Esophagus muscularis mucosa (tissue), 3 donors: Measurements from ENCODE around the gene VDAC2.

ENCODE experiments used
- POLR2A ChIP-seq: fragments of 450-650 bp; IDR thresholded peaks from one replicate; pipeline ENCODE4 v1.6.1; 2017; ENCODE audit warnings: antibody characterized with exemption, moderate library complexity, mild to moderate bottlenecking, low read depth
- TF ChIP-seq, protein P1 (sequence below), 3 experiments: fragments of 200-600 bp in 2 of 3; fragments of 450-650 bp in 1 of 3; sonication (generic) in 2 of 3; IDR thresholded peaks; one replicate each; pipeline ENCODE4 v1.5.1; 2017 to 2019; ENCODE audit warnings: antibody characterized with exemption in 3 of 3, mild to moderate bottlenecking in 2 of 3, moderate library complexity in 1 of 3

DNA sequence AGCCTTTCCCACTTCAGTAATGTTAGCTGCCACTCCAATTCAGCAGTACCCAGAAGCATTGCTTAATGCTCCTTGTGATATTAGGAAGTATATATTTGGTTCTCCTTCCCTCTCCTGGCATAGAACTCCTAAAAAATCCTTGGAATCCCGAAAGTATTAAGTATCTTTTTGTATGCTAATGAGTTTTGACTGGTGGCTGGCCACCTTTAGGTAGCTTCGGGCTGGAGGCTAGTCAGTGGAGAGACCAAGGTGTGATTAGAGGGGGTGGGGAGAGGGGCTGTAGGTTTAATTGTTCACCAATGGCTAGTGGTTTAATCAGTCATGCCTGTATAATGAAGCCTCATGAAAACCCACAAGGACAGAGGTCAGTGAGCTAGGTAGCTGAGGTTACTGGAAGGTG, 12.9 kb downstream of the VDAC2 start:
- TF ChIP-seq POLR2A: no peak
- TF ChIP-seq, protein P1, sequence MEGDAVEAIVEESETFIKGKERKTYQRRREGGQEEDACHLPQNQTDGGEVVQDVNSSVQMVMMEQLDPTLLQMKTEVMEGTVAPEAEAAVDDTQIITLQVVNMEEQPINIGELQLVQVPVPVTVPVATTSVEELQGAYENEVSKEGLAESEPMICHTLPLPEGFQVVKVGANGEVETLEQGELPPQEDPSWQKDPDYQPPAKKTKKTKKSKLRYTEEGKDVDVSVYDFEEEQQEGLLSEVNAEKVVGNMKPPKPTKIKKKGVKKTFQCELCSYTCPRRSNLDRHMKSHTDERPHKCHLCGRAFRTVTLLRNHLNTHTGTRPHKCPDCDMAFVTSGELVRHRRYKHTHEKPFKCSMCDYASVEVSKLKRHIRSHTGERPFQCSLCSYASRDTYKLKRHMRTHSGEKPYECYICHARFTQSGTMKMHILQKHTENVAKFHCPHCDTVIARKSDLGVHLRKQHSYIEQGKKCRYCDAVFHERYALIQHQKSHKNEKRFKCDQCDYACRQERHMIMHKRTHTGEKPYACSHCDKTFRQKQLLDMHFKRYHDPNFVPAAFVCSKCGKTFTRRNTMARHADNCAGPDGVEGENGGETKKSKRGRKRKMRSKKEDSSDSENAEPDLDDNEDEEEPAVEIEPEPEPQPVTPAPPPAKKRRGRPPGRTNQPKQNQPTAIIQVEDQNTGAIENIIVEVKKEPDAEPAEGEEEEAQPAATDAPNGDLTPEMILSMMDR (IDR thresholded peaks at IDR 0.05): no peak
